ENCODE results near the gene KCNIP4. TPM values are rescaled to one million over a fixed set of nuclear protein-coding genes. Genes with fewer than 3 reads are reported as not detected.

KCNIP4 gene
- total and polyA plus RNA-seq, 2 of the 8 experiments (the other 6 are each of a cell fraction or from before 2014, with no cell fraction given): 0.06 TPM; not detected in 1

DNA sequence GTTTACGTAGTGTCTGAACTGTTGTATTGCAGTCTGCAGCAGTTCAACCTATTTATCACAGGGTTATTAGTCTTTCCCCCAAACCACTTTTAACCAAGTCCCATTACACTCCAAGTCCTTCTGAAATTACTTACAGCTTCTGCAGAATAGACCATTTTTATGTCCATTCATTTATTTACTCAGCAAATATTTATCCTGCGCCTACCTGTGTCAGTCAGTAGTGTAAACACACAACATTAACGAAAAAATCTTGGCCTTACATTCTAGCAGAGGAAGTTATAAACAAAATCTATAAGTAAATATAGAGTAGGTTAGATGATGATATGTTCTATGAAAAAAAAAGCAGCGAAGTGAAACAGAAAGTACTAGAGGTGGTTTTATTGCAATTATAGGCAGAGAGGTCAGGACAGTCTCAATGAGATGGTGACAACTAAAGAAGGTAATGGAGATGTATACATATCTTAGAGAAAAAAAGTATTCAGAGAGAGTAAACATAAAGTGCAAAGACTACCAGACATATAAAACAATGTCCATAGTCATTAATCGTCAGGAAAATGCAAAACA is 534.7 kb downstream of the KCNIP4 start:
- Histone ChIP-seq H3K9ac (replicated peaks in 1 of 4; ENCODE audit: extremely low read depth in 1 of 4, low read depth in 3 of 4, low read length in 3 of 4) (no peak overlapping the region), H3K23me2 (ENCODE audit: low read depth, low read length) (no peaks in the 10 kb centered on the region), H4K20me1 (replicated peaks in 1 of 2; ENCODE audit: control insufficient read depth in 1 of 2, insufficient read depth in 2 of 2, low read length in 2 of 2) (no peaks in the 10 kb centered on the region), H2BK5ac (ENCODE audit: low read depth, low read length) (no peak overlapping the region), H3K9me3 (ENCODE audit: insufficient read depth in 2 of 2, low read depth in 1 of 2, low read length in 1 of 2) (no peaks in the 10 kb centered on the region), H3K4me2 (ENCODE audit: insufficient read depth in 1 of 2, low read depth in 2 of 2, low read length in 2 of 2) (no peak overlapping the region), H3K4me1 (replicated peaks in 1 of 4; ENCODE audit: control insufficient read depth in 3 of 4, insufficient read depth in 4 of 4, low read length in 3 of 4) (no peaks in the 10 kb centered on the region), H3K27me3 (replicated peaks in 1 of 4; ENCODE audit: control insufficient read depth in 3 of 4, extremely low read depth in 1 of 4, insufficient read depth in 3 of 4, low read length in 3 of 4) (no peaks in the 10 kb centered on the region), H3K56ac (replicated peaks; ENCODE audit: insufficient read length, low read depth, low read length) (no peak overlapping the region), H3K36me3 (ENCODE audit: control insufficient read depth in 2 of 4, insufficient read depth in 4 of 4, low read length in 3 of 4) (no peaks in the 10 kb centered on the region), H2BK15ac (ENCODE audit: low read length) (no peak overlapping the region), H3K27ac (ENCODE audit: low read depth, low read length) (no peak overlapping the region), H4K8ac (ENCODE audit: extremely low read depth, insufficient read depth, low read length) (no peak overlapping the region), H2BK12ac (ENCODE audit: low read depth, low read length) (no peak overlapping the region), H2BK120ac (replicated peaks; ENCODE audit: low read depth, low read length) (no peak overlapping the region), H4K5ac (ENCODE audit: insufficient read length, low read depth, low read length) (no peak overlapping the region), H3K14ac (ENCODE audit: insufficient read length) (no peak overlapping the region), H3K4ac (replicated peaks; ENCODE audit: insufficient read length, low read depth, low read length) (no peak overlapping the region), H3K4me3 (ENCODE audit: extremely low read depth in 1 of 4, insufficient read depth in 2 of 4, low read depth in 3 of 4, low read length in 4 of 4) (no peak overlapping the region), H3K79me1 (ENCODE audit: low read depth, low read length) (no peaks in the 10 kb centered on the region), H3K23ac (ENCODE audit: insufficient read length) (no peak overlapping the region), H3K79me2 (ENCODE audit: control insufficient read depth in 1 of 2, insufficient read depth in 2 of 2, low read length in 2 of 2) (no peaks in the 10 kb centered on the region), H2AFZ (ENCODE audit: low read length) (no peak overlapping the region), H2BK20ac (ENCODE audit: low read length) (no peak overlapping the region), H2AK5ac (ENCODE audit: low read depth, low read length) (no peak overlapping the region), H4K91ac (replicated peaks; ENCODE audit: insufficient read length, low read length) (no peak overlapping the region), H3K18ac (ENCODE audit: extremely low read depth, low read length) (no peak overlapping the region)
- CTCF ChIA-PET (ENCODE audit: partially characterized antibody): no interaction called here
- TF ChIP-seq FOSL1 (IDR thresholded peaks at IDR 0.05; ENCODE audit: insufficient read depth, low read depth, low read length) (no peak), ZNF274 (IDR thresholded peaks at IDR 0.05; ENCODE audit: borderline replicate concordance, extremely low read depth, low read length) (no peak), NANOG (IDR thresholded peaks at IDR 0.05; ENCODE audit: insufficient read depth, low read depth, low read length, poor library complexity, severe bottlenecking) (no peak), BCL11A (IDR thresholded peaks at IDR 0.05; ENCODE audit: low read depth in 2 of 2, low read length in 2 of 2) (no peak), CEBPB (IDR thresholded peaks at IDR 0.05; ENCODE audit: low read depth, low read length) (no peak), BACH1 (IDR thresholded peaks at IDR 0.05; ENCODE audit: low read length) (no peak)
- WGBS, 2 experiments (ENCODE audit: extremely low coverage in 1 of 2, insufficient coverage in 1 of 2, insufficient read length in 1 of 2, insufficient replicate concordance in 2 of 2, low coverage in 1 of 2, low lambda C conversion rate in 2 of 2, missing lambda C conversion rate in 1 of 2): 89% methylated on average over 5 of the region's 5 CpGs; no CpG with 5 or more reads in 1 of the 2 experiments
- DNase-seq (ENCODE audit: low read depth in 1 of 2, low spot score in 2 of 2) (no peak), FAIRE-seq (no peak)
- POLR2A ChIA-PET (ENCODE audit: partially characterized antibody): no interaction called here

All from H1 (cell line).